ENCODE results near the gene RPA3.

The RPA3 gene

GRCh38 chr7:7639847-7640220 lies 78.6 kb downstream of the RPA3 start:
- TF ChIP-seq, protein P1, sequence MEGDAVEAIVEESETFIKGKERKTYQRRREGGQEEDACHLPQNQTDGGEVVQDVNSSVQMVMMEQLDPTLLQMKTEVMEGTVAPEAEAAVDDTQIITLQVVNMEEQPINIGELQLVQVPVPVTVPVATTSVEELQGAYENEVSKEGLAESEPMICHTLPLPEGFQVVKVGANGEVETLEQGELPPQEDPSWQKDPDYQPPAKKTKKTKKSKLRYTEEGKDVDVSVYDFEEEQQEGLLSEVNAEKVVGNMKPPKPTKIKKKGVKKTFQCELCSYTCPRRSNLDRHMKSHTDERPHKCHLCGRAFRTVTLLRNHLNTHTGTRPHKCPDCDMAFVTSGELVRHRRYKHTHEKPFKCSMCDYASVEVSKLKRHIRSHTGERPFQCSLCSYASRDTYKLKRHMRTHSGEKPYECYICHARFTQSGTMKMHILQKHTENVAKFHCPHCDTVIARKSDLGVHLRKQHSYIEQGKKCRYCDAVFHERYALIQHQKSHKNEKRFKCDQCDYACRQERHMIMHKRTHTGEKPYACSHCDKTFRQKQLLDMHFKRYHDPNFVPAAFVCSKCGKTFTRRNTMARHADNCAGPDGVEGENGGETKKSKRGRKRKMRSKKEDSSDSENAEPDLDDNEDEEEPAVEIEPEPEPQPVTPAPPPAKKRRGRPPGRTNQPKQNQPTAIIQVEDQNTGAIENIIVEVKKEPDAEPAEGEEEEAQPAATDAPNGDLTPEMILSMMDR (IDR thresholded peaks at IDR 0.05; ENCODE audit: low read depth, low read length) = no peak
- no peak for DNase-seq

GRCh38 chr7:7639421-7639820 lies 79.0 kb downstream of the RPA3 start:
- peak overlapping the region; percentile 88 for H3K27ac ChIP-seq
- DNase-seq = no peak
- TF ChIP-seq, protein P1 (IDR thresholded peaks at IDR 0.05; ENCODE audit: low read depth, low read length) = no peak

More at GRCh38 chr7:7639847-7640220, 78.6 kb downstream of the RPA3 start:
- peak overlapping the region; percentile 88 for H3K27ac ChIP-seq
- H3K36me3 ChIP-seq = peaks cover 30% of the 10 kb centered on the region
- H3K9me3 ChIP-seq (ENCODE audit: severe bottlenecking) = no peaks in the 10 kb centered on the region
- peak overlapping the region; percentile 94 for H3K4me3 ChIP-seq (ENCODE audit: low read depth, low read length)
- no peaks in the 10 kb centered on the region for H3K27me3 ChIP-seq (ENCODE audit: insufficient read depth, low read depth, severe bottlenecking)

GRCh38 chr7:7630626-7631329 lies 87.6 kb downstream of the RPA3 start:
- TF ChIP-seq, protein P1 (IDR thresholded peaks at IDR 0.05; ENCODE audit: low read depth, low read length) = no peak
- H3K9me3 ChIP-seq (ENCODE audit: severe bottlenecking) = no peaks in the 10 kb centered on the region
- H3K4me3 ChIP-seq (ENCODE audit: low read depth, low read length) = no peak overlapping the region
- H3K36me3 ChIP-seq = peaks cover 9% of the 10 kb centered on the region
- no peak overlapping the region for H3K27ac ChIP-seq
- H3K27me3 ChIP-seq (ENCODE audit: insufficient read depth, low read depth, severe bottlenecking) = no peaks in the 10 kb centered on the region
- no peak for DNase-seq

More at GRCh38 chr7:7639421-7639820, 79.0 kb downstream of the RPA3 start:
- Histone ChIP-seq H3K9me3 (ENCODE audit: severe bottlenecking) (no peaks in the 10 kb centered on the region), H3K4me3 (ENCODE audit: low read depth, low read length) (peak overlapping the region; percentile 94), H3K36me3 (peaks cover 32% of the 10 kb centered on the region), H3K27me3 (ENCODE audit: insufficient read depth, low read depth, severe bottlenecking) (no peaks in the 10 kb centered on the region)

DNA sequence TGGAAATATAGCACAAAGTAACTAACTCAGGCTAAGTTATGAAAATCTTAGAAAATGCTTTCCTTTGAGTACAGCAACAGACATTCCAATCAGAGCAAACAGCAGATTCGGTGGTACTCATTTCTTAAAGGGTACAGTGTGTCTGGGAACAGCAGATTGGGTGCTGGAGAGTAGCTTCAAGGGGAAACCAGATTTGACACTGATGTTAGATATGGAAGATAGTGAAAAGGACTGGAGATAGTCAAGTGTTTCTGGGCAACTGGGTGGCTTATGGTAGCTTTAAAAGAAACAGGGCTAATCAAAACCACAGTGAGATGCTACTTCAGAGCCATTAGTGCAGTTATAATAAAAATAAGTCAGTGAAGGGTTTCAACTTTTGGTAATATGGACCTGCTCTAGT lies 89.9 kb downstream of the RPA3 start:
- H3K36me3 ChIP-seq = no peaks in the 10 kb centered on the region
- TF ChIP-seq, protein P1 (IDR thresholded peaks at IDR 0.05; ENCODE audit: low read depth, low read length) = no peak
- DNase-seq = no peak

DNA sequence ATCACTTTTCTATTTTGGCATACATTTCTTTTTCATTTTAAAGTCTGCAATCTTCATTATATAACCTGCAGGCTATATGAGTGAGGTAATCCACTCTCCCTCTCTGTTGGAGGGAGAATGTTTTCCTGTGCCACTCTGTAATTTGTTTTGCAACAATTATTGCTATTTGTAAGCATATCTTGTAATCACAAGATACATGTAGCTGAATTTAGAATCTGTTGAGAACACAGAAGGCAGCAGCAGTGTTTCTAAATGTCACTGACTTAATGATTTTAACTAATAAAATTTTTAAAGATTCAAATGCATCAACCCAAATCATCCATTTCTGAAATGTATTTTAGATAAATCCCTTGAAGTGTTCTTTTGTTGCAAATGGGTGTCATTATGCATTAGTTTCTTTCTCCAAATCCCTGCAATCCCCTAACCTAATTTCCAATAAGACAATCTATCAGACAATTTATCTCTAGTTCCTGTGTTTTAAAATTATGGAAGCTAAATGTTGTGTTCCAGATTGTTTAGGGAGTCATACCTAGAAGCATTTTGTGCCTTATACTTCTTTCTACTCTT lies 97.7 kb downstream of the RPA3 start:
- no peak for DNase-seq
- no peak overlapping the region for H3K27ac ChIP-seq
- H3K36me3 ChIP-seq = no peaks in the 10 kb centered on the region
- H3K4me3 ChIP-seq (ENCODE audit: low read depth, low read length) = no peak overlapping the region
- H3K27me3 ChIP-seq (ENCODE audit: insufficient read depth, low read depth, severe bottlenecking) = no peaks in the 10 kb centered on the region
- no peaks in the 10 kb centered on the region for H3K9me3 ChIP-seq (ENCODE audit: severe bottlenecking)
- TF ChIP-seq, protein P1 (IDR thresholded peaks at IDR 0.05; ENCODE audit: low read depth, low read length) = no peak

More for the DNA sequence above, 89.9 kb downstream of the RPA3 start:
- no peaks in the 10 kb centered on the region for H3K9me3 ChIP-seq (ENCODE audit: severe bottlenecking)
- H3K27ac ChIP-seq = no peak overlapping the region
- H3K27me3 ChIP-seq (ENCODE audit: insufficient read depth, low read depth, severe bottlenecking) = no peaks in the 10 kb centered on the region
- no peak overlapping the region for H3K4me3 ChIP-seq (ENCODE audit: low read depth, low read length)
